Omental fat pad (tissue), 4 donors: Measurements from ENCODE around the gene PTPRG. TPM values are rescaled to one million over a fixed set of nuclear protein-coding genes. Genes with fewer than 3 reads are reported as not detected.

Experiments used
- ATAC-seq: fragments of 150-250 bp; one replicate; pipeline ENCODE4 v1.9.1; 2016; ENCODE audit warnings: mild to moderate bottlenecking, moderate library complexity; ENCODE audit not compliant: low FRiP score
- DNase-seq: peaks from one replicate; pipeline ENCODE4 v3.0.0-alpha.2; 2019; ENCODE audit warnings: low spot score
- total RNA-seq, 4 donors: library from RNA; depleted of rRNA; stranded (reverse); fragments of >200 nt; gene quantifications; one replicate each; pipeline ENCODE4 v1.1.0, GENCODE V29; 2016
- TF ChIP-seq, protein P1 (sequence below), 3 donors: fragments of 450-650 bp; IDR thresholded peaks; one replicate each; pipeline ENCODE4 v1.5.1; 2016 to 2017; ENCODE audit warnings: antibody characterized with exemption in 3 of 3, mild to moderate bottlenecking in 3 of 3, moderate library complexity in 2 of 3

PTPRG gene
- total RNA-seq, 4 donors from 2014 or later = 90.0 to 172 (median 104) TPM

- ATAC-seq (peak; percentile 86), DNase-seq (no peak)
- TF ChIP-seq, protein P1, sequence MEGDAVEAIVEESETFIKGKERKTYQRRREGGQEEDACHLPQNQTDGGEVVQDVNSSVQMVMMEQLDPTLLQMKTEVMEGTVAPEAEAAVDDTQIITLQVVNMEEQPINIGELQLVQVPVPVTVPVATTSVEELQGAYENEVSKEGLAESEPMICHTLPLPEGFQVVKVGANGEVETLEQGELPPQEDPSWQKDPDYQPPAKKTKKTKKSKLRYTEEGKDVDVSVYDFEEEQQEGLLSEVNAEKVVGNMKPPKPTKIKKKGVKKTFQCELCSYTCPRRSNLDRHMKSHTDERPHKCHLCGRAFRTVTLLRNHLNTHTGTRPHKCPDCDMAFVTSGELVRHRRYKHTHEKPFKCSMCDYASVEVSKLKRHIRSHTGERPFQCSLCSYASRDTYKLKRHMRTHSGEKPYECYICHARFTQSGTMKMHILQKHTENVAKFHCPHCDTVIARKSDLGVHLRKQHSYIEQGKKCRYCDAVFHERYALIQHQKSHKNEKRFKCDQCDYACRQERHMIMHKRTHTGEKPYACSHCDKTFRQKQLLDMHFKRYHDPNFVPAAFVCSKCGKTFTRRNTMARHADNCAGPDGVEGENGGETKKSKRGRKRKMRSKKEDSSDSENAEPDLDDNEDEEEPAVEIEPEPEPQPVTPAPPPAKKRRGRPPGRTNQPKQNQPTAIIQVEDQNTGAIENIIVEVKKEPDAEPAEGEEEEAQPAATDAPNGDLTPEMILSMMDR (IDR thresholded peaks at IDR 0.05) = no peak
Measured at GRCh38 chr3:61768284-61769037, 207.1 kb downstream of the PTPRG start.

DNA sequence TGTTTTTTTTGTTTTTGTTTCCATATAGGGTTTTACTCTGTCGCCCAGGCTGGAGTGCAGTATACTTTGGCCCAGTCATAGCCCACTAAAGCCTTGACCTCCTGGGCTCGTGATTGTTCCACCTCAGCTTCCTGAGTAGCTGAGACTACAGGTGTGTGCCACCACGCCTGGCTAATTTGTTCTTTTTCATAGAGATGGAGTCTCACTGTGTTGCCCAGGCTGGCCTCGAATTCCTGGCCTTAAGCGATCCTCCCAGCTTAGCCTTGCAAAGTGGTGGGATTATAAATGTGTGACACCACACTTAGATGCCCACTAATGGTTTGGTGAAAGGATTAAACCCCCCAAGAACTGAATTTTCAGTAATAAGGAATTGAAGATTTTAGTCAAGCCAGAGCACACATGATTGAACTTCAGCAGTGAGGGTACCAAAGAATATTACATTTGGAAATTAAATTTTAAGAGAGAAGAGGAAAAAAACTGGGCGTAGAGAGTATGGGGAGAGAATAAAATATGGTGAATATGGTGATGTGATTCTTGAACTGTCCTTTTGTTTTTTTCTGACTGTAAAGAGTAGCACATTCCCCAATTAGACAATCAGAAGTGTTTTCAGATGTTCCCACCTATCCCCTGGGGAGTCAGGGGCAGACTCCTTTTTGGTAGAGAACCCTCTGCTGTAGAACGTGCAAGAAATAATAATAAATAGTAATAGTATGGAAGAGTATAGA is 208.1 kb downstream of the PTPRG start:
- TF ChIP-seq, protein P1 (IDR thresholded peaks at IDR 0.05) = no peak
- DNase-seq (no peak), ATAC-seq (no peak)

DNA sequence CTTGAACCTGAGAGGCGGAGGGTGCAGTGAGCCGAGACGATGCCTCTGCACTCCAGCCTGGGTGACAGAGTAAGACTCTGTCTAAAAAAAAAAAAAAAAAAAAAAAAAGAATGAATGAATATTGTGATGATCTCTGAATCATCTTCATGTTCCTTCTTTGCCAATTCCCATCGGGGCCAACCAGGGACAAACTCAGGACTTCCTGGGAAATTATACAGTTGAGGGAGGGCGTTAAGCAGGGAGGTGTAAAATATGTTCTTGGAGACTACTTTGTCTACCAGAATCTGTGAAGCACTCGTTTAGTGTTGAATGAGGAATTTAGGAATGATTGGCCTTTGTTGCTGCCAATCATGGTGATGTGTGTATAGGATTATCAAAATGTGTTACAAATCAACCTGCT is 210.6 kb downstream of the PTPRG start:
- TF ChIP-seq, protein P1 (IDR thresholded peaks at IDR 0.05) = no peak
- no peak for ATAC-seq
- no peak for DNase-seq

- DNase-seq = no peak
- ATAC-seq = no peak
- TF ChIP-seq, protein P1 (IDR thresholded peaks at IDR 0.05) = no peak
Measured at GRCh38 chr3:61772456-61772855, 211.1 kb downstream of the PTPRG start.

DNA sequence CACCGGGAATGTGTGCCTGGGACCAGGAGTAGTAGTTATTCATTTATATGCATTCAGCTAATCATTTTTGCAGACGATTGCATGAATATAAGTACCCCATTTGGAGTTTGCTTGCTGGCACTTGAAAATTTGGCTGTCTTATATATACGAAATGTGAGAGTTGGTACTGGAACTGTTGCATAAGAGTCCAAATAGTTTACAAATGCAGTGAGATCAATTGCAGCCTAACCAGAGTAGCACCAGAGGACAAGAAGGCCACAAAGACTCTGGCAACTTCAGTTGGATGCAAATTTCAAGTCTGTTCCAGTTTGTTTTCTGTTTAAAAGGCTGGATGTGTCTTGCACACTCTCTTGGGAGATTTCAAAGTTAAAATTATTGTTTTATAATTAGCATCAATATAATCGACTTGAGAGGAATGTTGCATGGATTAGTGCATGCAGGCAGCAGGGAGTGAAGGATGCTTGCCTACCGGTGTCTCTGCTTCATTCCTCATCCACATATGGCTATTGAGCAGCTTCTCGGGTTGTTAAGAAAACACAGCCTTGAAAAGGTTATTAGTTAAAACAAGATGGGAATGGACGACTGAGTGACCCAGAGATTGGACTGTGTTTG is 213.0 kb downstream of the PTPRG start:
- DNase-seq = no peak
- TF ChIP-seq, protein P1 (IDR thresholded peaks at IDR 0.05) = no peak
- no peak for ATAC-seq

- DNase-seq (no peak), ATAC-seq (no peak)
Measured at GRCh38 chr3:61776390-61776789, 215.0 kb downstream of the PTPRG start.

More at GRCh38 chr3:61776390-61776789, 215.0 kb downstream of the PTPRG start:
- TF ChIP-seq, protein P1 (IDR thresholded peaks at IDR 0.05) = no peak
